Right lobe of liver (tissue), 4 donors: ENCODE data around the gene PTP4A2.
A peak's percentile ranks its signal among the peaks of the same experiment; 100 is the strongest.

Experiments
- POLR2A ChIP-seq: fragments of 450-650 bp; IDR thresholded peaks from one replicate; pipeline ENCODE4 v1.6.1; 2017; ENCODE audit warnings: antibody characterized with exemption, mild to moderate bottlenecking
- TF ChIP-seq, protein P1 (sequence below), 4 donors: fragments of 200-600 bp in 3 of 4; fragments of 450-650 bp in 1 of 4; IDR thresholded peaks; one replicate each; pipeline versions ENCODE4 v1.5.1 to v1.8.0; 2016 to 2022; ENCODE audit warnings: antibody characterized with exemption in 4 of 4, mild to moderate bottlenecking in 2 of 4
- donor health status: DM: no; HTN: no; CAD: no.
- donor health status: DM: no; HTN: no; CAD: no.
- donor health status: DM: no; HTN: yes; CAD: no.

DNA sequence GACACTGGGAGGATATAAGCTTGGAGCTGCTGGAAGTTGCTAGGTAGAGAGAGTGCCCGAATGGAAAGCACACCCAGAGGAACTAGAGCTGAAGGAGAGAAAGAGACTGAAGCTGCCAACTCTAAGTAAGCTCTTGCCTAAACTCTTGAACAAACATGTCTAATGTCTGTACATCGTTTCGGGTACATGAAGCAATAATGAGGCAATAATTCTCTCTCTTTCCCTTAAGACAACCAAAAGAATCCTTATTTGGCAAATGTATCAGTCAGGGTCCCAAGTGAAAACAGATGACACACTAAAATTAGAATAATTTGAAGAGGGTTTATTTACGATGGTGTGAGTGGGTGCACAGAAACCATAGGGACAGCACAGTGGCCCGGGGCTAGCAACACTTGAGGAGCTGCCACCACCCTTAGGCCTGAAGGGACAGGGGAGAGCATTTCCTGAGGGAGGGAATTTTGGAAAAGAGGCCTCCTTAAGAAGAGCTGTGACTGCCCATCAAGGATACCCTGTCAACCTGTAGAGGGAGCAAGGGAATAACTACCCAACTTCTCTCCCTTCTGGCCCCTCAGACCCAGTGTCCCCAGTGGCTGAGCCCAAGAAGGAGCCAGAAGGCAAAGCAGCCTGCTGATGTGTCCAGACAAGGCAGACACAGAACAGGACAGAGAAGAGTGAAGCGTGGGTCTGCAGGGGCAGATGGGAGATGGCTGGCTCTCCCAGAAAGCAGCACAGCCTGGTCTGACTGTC is 39.4 kb upstream of the PTP4A2 start:
- no peak for TF ChIP-seq POLR2A
- TF ChIP-seq, protein P1, sequence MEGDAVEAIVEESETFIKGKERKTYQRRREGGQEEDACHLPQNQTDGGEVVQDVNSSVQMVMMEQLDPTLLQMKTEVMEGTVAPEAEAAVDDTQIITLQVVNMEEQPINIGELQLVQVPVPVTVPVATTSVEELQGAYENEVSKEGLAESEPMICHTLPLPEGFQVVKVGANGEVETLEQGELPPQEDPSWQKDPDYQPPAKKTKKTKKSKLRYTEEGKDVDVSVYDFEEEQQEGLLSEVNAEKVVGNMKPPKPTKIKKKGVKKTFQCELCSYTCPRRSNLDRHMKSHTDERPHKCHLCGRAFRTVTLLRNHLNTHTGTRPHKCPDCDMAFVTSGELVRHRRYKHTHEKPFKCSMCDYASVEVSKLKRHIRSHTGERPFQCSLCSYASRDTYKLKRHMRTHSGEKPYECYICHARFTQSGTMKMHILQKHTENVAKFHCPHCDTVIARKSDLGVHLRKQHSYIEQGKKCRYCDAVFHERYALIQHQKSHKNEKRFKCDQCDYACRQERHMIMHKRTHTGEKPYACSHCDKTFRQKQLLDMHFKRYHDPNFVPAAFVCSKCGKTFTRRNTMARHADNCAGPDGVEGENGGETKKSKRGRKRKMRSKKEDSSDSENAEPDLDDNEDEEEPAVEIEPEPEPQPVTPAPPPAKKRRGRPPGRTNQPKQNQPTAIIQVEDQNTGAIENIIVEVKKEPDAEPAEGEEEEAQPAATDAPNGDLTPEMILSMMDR (IDR thresholded peaks at IDR 0.05) = peak in 1 of 4 donors; percentile 11
